PC-9 (cell line): ENCODE results near the gene PKP2. TPM values are rescaled to one million over a fixed set of nuclear protein-coding genes. Genes with fewer than 3 reads are reported as not detected.

Experiments
- BruUV-seq: library from RNA; stranded (reverse); fragments of 400-500 nt; replicated peaks from 2 replicates; lab custom pipeline; 2021; lab: Mats Ljungman, UMichigan
- CTCF ChIA-PET: fragments of 300-600 bp; sonication (Branson Sonifier 250); formaldehyde crosslinking; loops from one replicate; lab custom pipeline; 2022; ENCODE audit warnings: antibody characterized with exemption; lab: Charles Lee
- POLR2A ChIA-PET: fragments of 300-600 bp; sonication (Branson Sonifier 250); formaldehyde crosslinking; loops from one replicate; lab custom pipeline; 2022; ENCODE audit warnings: antibody characterized with exemption; ENCODE audit not compliant: unreplicated experiment; lab: Charles Lee
- DNase-seq, 2 experiments: peaks; one replicate each; pipeline versions ENCODE4 v3.0.0 to v3.0.0-alpha.2; 2015 to 2022; ENCODE audit warnings: mixed read lengths in 1 of 2
- H2AFZ ChIP-seq: fragments of 200-600 bp; sonication (generic); 2 replicates; pipeline ENCODE4 v1.8.1; 2017; ENCODE audit warnings: antibody characterized with exemption
- H3F3A ChIP-seq: fragments of 200-600 bp; sonication (generic); 2 replicates; pipeline ENCODE4 v1.8.1; 2017; ENCODE audit warnings: antibody characterized with exemption, mild to moderate bottlenecking, low read depth; ENCODE audit not compliant: insufficient read depth
- H3K27ac ChIP-seq: fragments of 200-600 bp; sonication (generic); 2 replicates; pipeline ENCODE4 v1.6.1; 2016; ENCODE audit warnings: mixed run types
- H3K27me3 ChIP-seq: fragments of 200-600 bp; sonication (generic); 2 replicates; pipeline ENCODE4 v1.6.1; 2016; ENCODE audit warnings: low read depth, mixed run types; ENCODE audit not compliant: insufficient read depth
- H3K36me3 ChIP-seq: fragments of 200-600 bp; sonication (generic); 2 replicates; pipeline ENCODE4 v1.6.1; 2016; ENCODE audit warnings: low read depth, mixed run types
- H3K4me1 ChIP-seq: fragments of 200-600 bp; sonication (generic); replicated peaks from 2 replicates; pipeline ENCODE4 v1.6.1; 2016; ENCODE audit warnings: mixed run types; ENCODE audit not compliant: insufficient read depth
- H3K4me2 ChIP-seq: fragments of 200-600 bp; sonication (generic); 2 replicates; pipeline ENCODE4 v1.6.1; 2017; ENCODE audit warnings: mixed run types
- H3K4me3 ChIP-seq: fragments of 200-600 bp; sonication (generic); 2 replicates; pipeline ENCODE4 v1.6.1; 2016; ENCODE audit warnings: mixed run types
- H3K79me2 ChIP-seq: fragments of 200-600 bp; sonication (generic); 2 replicates; pipeline ENCODE4 v1.6.1; 2017; ENCODE audit warnings: low read depth, mixed run types
- H3K9me2 ChIP-seq: fragments of 200-600 bp; sonication (generic); 2 replicates; pipeline ENCODE4 v1.8.1; 2017; ENCODE audit warnings: mild to moderate bottlenecking; ENCODE audit not compliant: insufficient read depth
- H3K9me3 ChIP-seq: fragments of 200-600 bp; sonication (generic); 2 replicates; pipeline ENCODE4 v1.8.1; 2016; ENCODE audit warnings: low read depth; ENCODE audit not compliant: insufficient read depth
- H4K20me1 ChIP-seq: fragments of 200-600 bp; sonication (generic); 2 replicates; pipeline ENCODE4 v1.8.1; 2017; ENCODE audit not compliant: insufficient read depth
- CTCF ChIP-seq: fragments of 200-600 bp; sonication (generic); conservative IDR thresholded peaks from 2 replicates; pipeline ENCODE4 v1.6.1; 2017; ENCODE audit warnings: mixed run types, antibody characterized with exemption, mild to moderate bottlenecking, moderate library complexity
- EZH2 ChIP-seq: fragments of 200-600 bp; sonication (generic); IDR thresholded peaks from 2 replicates; pipeline ENCODE4 v1.8.0; 2017; ENCODE audit warnings: antibody characterized with exemption, low read depth
- intact Hi-C: fragments of 100-400 bp; cut with micrococcal nuclease; formaldehyde crosslinking; loops from one replicate; pipeline ENCODE4 v1.10.0; 2022; ENCODE audit not compliant: unreplicated experiment
- total RNA-seq: library from RNA; stranded (reverse); gene quantifications from 2 replicates; pipeline ENCODE4 v1.2.3, GENCODE V29; 2021

PKP2 gene
- total RNA-seq, 1 experiment from 2014 or later, result 88.1 TPM

GRCh38 chr12:32757157-32757556, 139.4 kb downstream of the PKP2 start:
- Histone ChIP-seq H2AFZ (no peak overlapping the region), H4K20me1 (0 out of 2 replicates have a peak, but pooled peaks cover 5% of the 10 kb centered on the region), H3K27me3 (no peaks in the 10 kb centered on the region), H3K4me1 (peaks cover 21% of the 10 kb centered on the region), H3K9me2 (no peaks in the 10 kb centered on the region), H3K4me2 (peak overlapping the region; percentile 97; the same call in 1 of the 2 replicates), H3K79me2 (peaks cover 31% of the 10 kb centered on the region), H3F3A (peaks cover 10% of the 10 kb centered on the region; the same call in 1 of the 2 replicates), H3K27ac (no peak overlapping the region), H3K36me3 (peaks cover 18% of the 10 kb centered on the region; the same call in 1 of the 2 replicates), H3K4me3 (no peak overlapping the region), H3K9me3 (no peaks in the 10 kb centered on the region; the same call in 1 of the 2 replicates)
- DNase-seq, result no peak
- POLR2A ChIA-PET, result no interaction called here
- CTCF ChIA-PET, result interaction anchor here (1.4 kb wide), 1 partner anchor 190 kb away, joined by 5 read pairs; no protein-coding TSS in a partner anchor
- TF ChIP-seq EZH2 (no peak), CTCF (no peak)
- intact Hi-C loops, result loop anchor here (2.0 to 5.0 kb wide), 5 partner anchors 420 to 1370 kb away; no protein-coding TSS in a partner anchor
- no TSS peak for BruUV-seq

DNA sequence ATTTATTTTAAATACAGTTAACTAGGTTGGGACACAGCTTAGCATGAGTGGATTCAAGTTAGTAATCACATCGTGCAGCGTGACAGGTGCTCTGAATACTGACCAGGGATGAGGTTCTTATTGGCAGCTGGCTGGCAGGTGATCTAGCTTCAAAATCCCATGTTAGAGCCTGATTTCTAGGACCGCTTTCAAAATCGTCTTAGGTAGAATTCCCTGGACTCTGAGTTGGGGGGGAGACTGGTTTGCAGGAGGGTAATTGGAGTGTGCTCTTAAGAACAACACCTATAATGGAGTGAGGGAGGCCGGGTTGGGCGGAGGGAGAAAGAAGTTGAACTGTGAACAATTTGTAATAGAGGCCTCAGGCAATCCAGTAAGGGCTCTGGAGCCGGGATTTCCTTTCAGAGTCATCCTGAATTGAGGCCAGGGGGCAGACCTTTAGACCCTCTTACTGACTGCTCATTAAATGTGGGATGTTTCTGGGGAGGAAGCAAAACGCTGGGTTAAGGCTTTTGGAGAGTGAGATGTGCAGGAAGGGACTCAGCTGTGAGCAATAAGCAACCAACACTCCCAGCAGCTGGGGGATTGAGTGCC, 140.0 kb downstream of the PKP2 start:
- no peak for DNase-seq
- Histone ChIP-seq H4K20me1 (0 out of 2 replicates have a peak, but pooled peaks cover 5% of the 10 kb centered on the region), H3K36me3 (peaks cover 24% of the 10 kb centered on the region), H3K9me3 (no peaks in the 10 kb centered on the region; the same call in 1 of the 2 replicates), H2AFZ (peak overlapping the region; percentile 5; the same call in 1 of the 2 replicates), H3K27me3 (no peaks in the 10 kb centered on the region), H3K4me2 (peak overlapping the region; percentile 97), H3K4me3 (peak overlapping the region; percentile 84), H3K27ac (no peak overlapping the region), H3K79me2 (peaks cover 31% of the 10 kb centered on the region), H3K9me2 (no peaks in the 10 kb centered on the region), H3K4me1 (peaks cover 21% of the 10 kb centered on the region), H3F3A (peaks cover 10% of the 10 kb centered on the region; the same call in 1 of the 2 replicates)
- intact Hi-C loops, result loop anchor here (1.0 to 5.0 kb wide), 10 partner anchors 163 to 1462 kb away; partner anchors contain the start of gene ALG10
- ChIA-PET POLR2A (interaction anchor here (0.6 to 1.9 kb wide), 5 partner anchors 140 to 1266 kb away, joined by 3 to 14 read pairs (median 3); partner anchors contain the start of genes ALG10 and PKP2), CTCF (interaction anchor here (0.6 to 1.8 kb wide), 8 partner anchors 161 to 1504 kb away, joined by 3 to 12 read pairs (median 4); partner anchors contain the start of gene ALG10)
- TF ChIP-seq EZH2, result no peak
- TF ChIP-seq CTCF, result no peak
- no TSS peak for BruUV-seq

DNA sequence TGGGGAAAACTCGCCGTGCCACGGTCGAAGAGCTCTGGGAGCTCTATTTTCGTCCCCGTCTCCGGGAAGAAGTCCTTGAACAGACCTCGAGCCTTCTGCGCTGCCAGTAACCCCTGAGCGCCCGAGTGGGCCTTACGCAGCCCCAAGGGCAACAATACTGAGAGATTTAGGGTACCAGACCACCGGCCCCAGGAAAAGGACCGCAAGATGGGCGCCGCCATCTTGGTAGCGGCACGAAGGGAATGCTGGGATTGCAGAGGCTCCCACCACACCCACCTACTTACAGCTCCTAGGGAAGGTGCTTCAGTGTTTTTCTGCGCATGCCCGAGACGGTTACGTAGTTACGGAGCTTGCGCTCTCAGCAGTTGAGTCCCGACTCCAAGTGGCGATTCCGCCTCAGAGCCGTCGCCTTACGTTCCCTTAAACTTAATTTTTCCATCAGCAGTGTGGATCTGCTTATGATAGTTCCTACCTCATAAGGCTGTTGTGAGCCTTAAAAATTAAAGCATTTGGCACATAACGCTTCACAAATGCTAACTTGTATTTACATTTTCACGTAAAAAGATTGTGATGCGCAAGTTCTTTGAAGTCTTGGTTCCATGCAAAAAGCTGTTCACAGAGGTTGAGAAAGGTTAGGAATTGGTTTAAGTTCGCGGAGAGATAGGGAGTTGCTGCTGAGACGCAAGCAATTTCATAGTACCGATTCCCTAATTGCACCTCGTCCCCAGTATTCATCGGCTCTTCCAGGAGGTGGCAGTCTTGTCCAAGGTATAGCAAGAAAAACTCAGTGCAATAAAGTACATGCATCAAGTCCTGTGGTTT, 140.7 kb downstream of the PKP2 start, which contains the start of gene YARS2:
Gene YARS2, minus strand, starts transcription at position 244 of the 822 bp plus-strand sequence. Its CDS starts 23 bp downstream, at position 221.
- H2AFZ ChIP-seq, result peak within 1 kb of the TSS; percentile 100
- POLR2A ChIA-PET, result interaction anchor here (0.6 to 1.9 kb wide), 12 partner anchors 60 to 1266 kb away, joined by 3 to 14 read pairs (median 4); partner anchors contain the start of genes ALG10 and PKP2
- H3K4me2 ChIP-seq, result peak within 1 kb of the TSS; percentile 97
- H3K4me1 ChIP-seq, result peaks cover 21% of the 10 kb centered on the region
- no peaks in the 10 kb centered on the region for H3K27me3 ChIP-seq
- no peaks in the 10 kb centered on the region for H3K9me2 ChIP-seq
- H3K36me3 ChIP-seq, result peaks cover 27% of the 10 kb centered on the region
- H3K4me3 ChIP-seq, result peak within 1 kb of the TSS; percentile 84
- BruUV-seq, result TSS peak; percentile 81
- H3K9me3 ChIP-seq, result no peaks in the 10 kb centered on the region; the same call in 1 of the 2 replicates
- peaks cover 10% of the 10 kb centered on the region; the same call in 1 of the 2 replicates for H3F3A ChIP-seq
- TF ChIP-seq CTCF (peak; percentile 93), EZH2 (no peak)
- peaks cover 31% of the 10 kb centered on the region for H3K79me2 ChIP-seq
- intact Hi-C loops, result loop anchor here (1.0 to 5.0 kb wide), 17 partner anchors 77 to 1462 kb away; partner anchors contain the start of genes ALG10, AMN1, DNM1L and ETFBKMT
- CTCF ChIA-PET, result interaction anchor here (0.6 to 1.9 kb wide), 17 partner anchors 162 to 1503 kb away, joined by 3 to 12 read pairs (median 4); partner anchors contain the start of gene ALG10
- peak within 1 kb of the TSS; percentile 91 for H3K27ac ChIP-seq
- 0 out of 2 replicates have a peak, but pooled peaks cover 5% of the 10 kb centered on the region for H4K20me1 ChIP-seq
- DNase-seq, result peak; percentile 92 to 94
